ENCODE results near the gene RSPH3. TPM values are rescaled to one million over a fixed set of nuclear protein-coding genes. Genes with fewer than 3 reads are reported as not detected.
A peak's percentile ranks its signal among the peaks of the same experiment; 100 is the strongest.

RSPH3 gene, protein sequence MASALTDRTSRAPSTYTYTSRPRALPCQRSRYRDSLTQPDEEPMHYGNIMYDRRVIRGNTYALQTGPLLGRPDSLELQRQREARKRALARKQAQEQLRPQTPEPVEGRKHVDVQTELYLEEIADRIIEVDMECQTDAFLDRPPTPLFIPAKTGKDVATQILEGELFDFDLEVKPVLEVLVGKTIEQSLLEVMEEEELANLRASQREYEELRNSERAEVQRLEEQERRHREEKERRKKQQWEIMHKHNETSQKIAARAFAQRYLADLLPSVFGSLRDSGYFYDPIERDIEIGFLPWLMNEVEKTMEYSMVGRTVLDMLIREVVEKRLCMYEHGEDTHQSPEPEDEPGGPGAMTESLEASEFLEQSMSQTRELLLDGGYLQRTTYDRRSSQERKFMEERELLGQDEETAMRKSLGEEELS
- total RNA-seq (10 to 100 TPM in 2 of 4 donors, 1 to 10 TPM in 2; 8.1 to 13.6 (median 9.6) TPM), polyA plus RNA-seq (1 to 10 TPM; 6.0 to 7.2 (median 6.2) TPM)

DNA sequence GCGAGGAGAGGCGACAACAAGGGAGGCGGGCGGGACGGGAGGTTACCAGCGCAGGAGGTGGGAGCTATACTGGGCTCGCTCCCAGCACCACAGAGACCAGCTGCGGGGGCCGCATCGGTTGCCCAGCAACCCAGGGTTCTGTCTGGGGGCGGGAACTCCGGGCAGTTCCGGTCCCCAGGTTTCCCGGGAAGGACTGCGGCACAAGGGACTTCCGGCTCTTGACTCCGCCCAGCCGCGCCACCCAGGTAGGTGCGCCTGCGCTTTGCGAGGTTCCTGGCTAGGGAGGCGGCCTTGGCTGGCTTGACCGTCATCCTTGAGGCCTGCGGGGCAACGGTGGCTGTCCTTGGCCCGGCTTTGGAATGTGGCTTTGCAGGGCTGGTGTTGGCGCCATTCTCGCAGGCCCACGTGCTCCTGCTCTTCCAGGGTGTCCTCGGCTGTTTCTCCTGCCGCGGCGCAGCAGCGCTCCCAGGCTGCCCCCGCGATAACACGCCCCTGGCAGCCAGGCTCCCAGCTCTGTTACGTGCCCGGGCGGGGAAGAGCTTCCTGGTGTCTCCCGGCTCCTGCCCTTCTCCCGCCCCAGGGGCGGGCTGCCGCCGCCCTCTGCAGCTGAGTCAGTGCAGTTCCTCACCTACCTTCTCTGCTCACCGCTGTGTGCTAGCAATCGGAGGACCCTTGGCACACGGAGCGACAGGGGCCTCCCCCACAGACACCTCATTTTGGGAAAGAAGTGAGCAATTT, at the start of gene RSPH3:
Gene RSPH3, minus strand, starts transcription at position 537 of the 738 bp plus-strand sequence. CDS start 652 bp downstream, outside the sequence.
- TF ChIP-seq POLR2A (IDR thresholded peaks at IDR 0.05) (peak in 1 of 2 donors; percentile 68), POLR2AphosphoS5 (IDR thresholded peaks at IDR 0.05) (peak; percentile 31 to 76 (median 64)), EP300 (IDR thresholded peaks at IDR 0.05) (no peak)
- TF ChIP-seq, protein P1, sequence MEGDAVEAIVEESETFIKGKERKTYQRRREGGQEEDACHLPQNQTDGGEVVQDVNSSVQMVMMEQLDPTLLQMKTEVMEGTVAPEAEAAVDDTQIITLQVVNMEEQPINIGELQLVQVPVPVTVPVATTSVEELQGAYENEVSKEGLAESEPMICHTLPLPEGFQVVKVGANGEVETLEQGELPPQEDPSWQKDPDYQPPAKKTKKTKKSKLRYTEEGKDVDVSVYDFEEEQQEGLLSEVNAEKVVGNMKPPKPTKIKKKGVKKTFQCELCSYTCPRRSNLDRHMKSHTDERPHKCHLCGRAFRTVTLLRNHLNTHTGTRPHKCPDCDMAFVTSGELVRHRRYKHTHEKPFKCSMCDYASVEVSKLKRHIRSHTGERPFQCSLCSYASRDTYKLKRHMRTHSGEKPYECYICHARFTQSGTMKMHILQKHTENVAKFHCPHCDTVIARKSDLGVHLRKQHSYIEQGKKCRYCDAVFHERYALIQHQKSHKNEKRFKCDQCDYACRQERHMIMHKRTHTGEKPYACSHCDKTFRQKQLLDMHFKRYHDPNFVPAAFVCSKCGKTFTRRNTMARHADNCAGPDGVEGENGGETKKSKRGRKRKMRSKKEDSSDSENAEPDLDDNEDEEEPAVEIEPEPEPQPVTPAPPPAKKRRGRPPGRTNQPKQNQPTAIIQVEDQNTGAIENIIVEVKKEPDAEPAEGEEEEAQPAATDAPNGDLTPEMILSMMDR (IDR thresholded peaks at IDR 0.05): peak in 1 of 4 experiments; percentile 16
- H3K27me3 ChIP-seq: no peaks in the 10 kb centered on the region
- peaks cover 0 to 16% (median 8%) of the 10 kb centered on the region in 4 donors for H3K4me1 ChIP-seq
- no peaks in the 10 kb centered on the region for H3K36me3 ChIP-seq
- intact Hi-C loops (cut with DNase I): loop anchor here (2.0 kb wide), 1 partner anchor 181 kb away; the partner anchor contains the start of gene EZR
- peak within 1 kb of the TSS; percentile 78 to 87 (median 82) for H3K27ac ChIP-seq
- H3K9me3 ChIP-seq: no peaks in the 10 kb centered on the region
- WGBS, 2 donors: 0% methylated on average over 50 of the region's 50 CpGs
- DNase-seq: peak; percentile 96
- peak within 1 kb of the TSS; percentile 55 to 77 (median 66) for H3K4me3 ChIP-seq

DNA sequence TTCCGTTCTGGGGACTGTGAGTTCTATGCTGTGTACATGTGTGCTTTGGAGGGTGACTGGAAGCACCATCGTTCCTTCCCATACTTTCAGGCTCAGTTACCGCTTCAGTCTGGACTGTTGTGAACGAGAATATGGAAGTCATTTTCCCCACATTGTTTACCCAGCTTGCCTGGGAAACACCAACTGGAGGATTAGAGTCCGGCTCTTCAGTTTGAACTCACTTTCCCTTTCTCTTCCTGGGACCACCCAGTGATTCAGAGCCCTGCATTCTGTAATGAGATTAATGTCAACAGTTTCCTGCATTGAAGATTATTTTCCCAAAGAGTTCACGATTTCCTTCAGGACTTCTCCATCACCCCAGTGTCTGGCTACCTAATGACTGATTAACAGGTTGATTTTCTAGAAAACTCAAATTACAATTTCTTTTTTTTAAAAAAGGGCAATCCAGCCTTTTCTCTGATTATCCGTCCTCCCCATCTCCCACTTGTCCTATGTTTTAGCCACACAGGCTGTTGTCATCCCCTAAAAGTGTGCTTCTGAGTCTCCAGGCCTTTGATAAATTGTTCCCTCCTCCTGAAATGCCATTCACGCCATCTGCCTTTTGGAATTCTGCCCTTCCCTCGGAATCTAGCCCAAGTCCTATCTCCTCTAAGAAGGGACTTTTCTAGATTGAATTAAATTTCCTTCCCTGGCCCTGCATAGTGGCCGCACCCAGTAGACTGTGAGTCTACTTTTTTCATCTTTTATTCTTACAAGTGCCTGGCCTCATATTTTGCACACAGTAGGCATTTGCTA, 48.1 kb upstream of the RSPH3 start:
- Histone ChIP-seq H3K4me3 (no peak overlapping the region), H3K36me3 (no peaks in the 10 kb centered on the region), H3K4me1 (peaks cover 0 to 5% (median 0%) of the 10 kb centered on the region in 4 donors), H3K27me3 (peaks cover 0 to 4% (median 0%) of the 10 kb centered on the region in 3 donors), H3K27ac (no peak overlapping the region), H3K9me3 (no peaks in the 10 kb centered on the region)
- 67 to 74% methylated on average over 10 of the region's 10 CpGs for WGBS, 2 donors
- TF ChIP-seq, protein P1 (IDR thresholded peaks at IDR 0.05): no peak
- no peak for TF ChIP-seq EP300 (IDR thresholded peaks at IDR 0.05)
- TF ChIP-seq POLR2A (IDR thresholded peaks at IDR 0.05): no peak
- TF ChIP-seq POLR2AphosphoS5 (IDR thresholded peaks at IDR 0.05): no peak
- DNase-seq: no peak
- intact Hi-C loops (cut with DNase I): no loop called here

DNA sequence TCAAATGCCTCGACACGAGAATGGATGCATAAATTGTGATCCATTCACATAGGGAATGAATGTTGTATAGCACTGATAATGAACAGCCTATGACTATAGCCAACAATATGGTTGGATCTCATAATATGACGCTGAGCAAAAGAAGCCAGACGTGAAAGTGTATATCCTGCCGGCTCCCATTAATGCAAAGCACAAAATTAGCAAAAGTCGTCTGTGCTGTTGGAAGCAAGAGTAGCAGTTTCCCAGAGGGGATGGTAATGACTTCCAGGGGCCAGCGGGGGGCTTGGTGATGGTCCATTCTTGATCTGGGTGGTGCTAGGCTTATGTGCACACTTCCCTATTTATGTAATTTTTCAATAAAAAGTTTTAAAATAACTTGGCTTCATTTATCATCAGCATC, 45.8 kb upstream of the RSPH3 start:
- Histone ChIP-seq H3K4me1 (peaks cover 0 to 5% (median 0%) of the 10 kb centered on the region in 4 donors), H3K9me3 (no peaks in the 10 kb centered on the region), H3K4me3 (no peak overlapping the region), H3K27me3 (peaks cover 0 to 6% (median 0%) of the 10 kb centered on the region in 3 donors), H3K36me3 (no peaks in the 10 kb centered on the region), H3K27ac (no peak overlapping the region)
- WGBS, 2 donors: 83 to 85% methylated on average over 7 of the region's 7 CpGs
- no peak for DNase-seq
- intact Hi-C loops (cut with DNase I): no loop called here
- TF ChIP-seq POLR2AphosphoS5 (IDR thresholded peaks at IDR 0.05) (no peak), POLR2A (IDR thresholded peaks at IDR 0.05) (no peak), EP300 (IDR thresholded peaks at IDR 0.05) (no peak)
- TF ChIP-seq, protein P1 (IDR thresholded peaks at IDR 0.05): no peak
